A375 (cell line): ENCODE measurements around the gene RABGAP1. TPM values are rescaled to one million over a fixed set of nuclear protein-coding genes. Genes with fewer than 3 reads are reported as not detected.

Source experiments
- small RNA-seq: library from RNA; depleted of rRNA; stranded (forward); fragments of <200 nt; gene quantifications from one replicate; pipeline ENCODE3, GENCODE V24; 2014
- total RNA-seq: library from RNA; depleted of rRNA; stranded (reverse); fragments of >200 nt; shearing (Covaris generic); gene quantifications from 2 replicates; pipeline ENCODE4 v1.2.3, GENCODE V29; 2014; rRNA removed

RABGAP1 gene
- total RNA-seq, result 14.6 and 23.4 TPM in 2 replicates

GRCh38 chr9:122940749-122941581, at the start of gene RABGAP1:
Gene RABGAP1 (plus strand): TSS chr9:122941020. CDS start chr9:122957060, 16,040 bp downstream.

GRCh38 chr9:122904823-122905710, 35.8 kb upstream of the RABGAP1 start, which contains the start of gene RC3H2:
Gene RC3H2 (minus strand): TSS chr9:122905359. CDS start chr9:122897509, 7,850 bp downstream.

GRCh38 chr9:122912964-122913673, 27.7 kb upstream of the RABGAP1 start, which contains the start of gene ZBTB6:
Gene ZBTB6 (minus strand): TSS chr9:122913323. CDS start chr9:122912072, 1,251 bp downstream.

GRCh38 chr9:122931226-122932121, 9.3 kb upstream of the RABGAP1 start, which contains the start of gene ZBTB26:
Gene ZBTB26 (minus strand): TSS chr9:122931512. CDS start chr9:122919934, 11,578 bp downstream.

GRCh38 chr9:123033352-123033751, 92.5 kb downstream of the RABGAP1 start, which contains the start of gene GPR21:
Gene GPR21 (plus strand): TSS chr9:123033667. CDS start chr9:123034567, 900 bp downstream.

Small RNAs within 50 kb of the gene (small RNA-seq; reads per million reads assigned to genes)
- gene GPR21 (not detected), gene RNY1P15 (not detected)

Other genes with a start within 250 kb of the RABGAP1 start
- gene OR1L4, start 217.0 kb upstream of the RABGAP1 start, total RNA-seq, result not detected in 2 replicates
- not detected in 2 replicates for gene OR1L6, start 198.7 kb upstream of the RABGAP1 start, total RNA-seq
- gene OR5C1, start 152.1 kb upstream of the RABGAP1 start, total RNA-seq, result not detected in 2 replicates
- gene OR1K1, start 140.9 kb upstream of the RABGAP1 start, total RNA-seq, result not detected in 2 replicates
- 14.6 and 18.4 TPM in 2 replicates for gene PDCL, start 112.4 kb upstream of the RABGAP1 start, total RNA-seq
- 27.8 and 34.4 TPM in 2 replicates for gene RC3H2, start 35.7 kb upstream of the RABGAP1 start, total RNA-seq
- 6.2 and 7.4 TPM in 2 replicates for gene ZBTB6, start 27.7 kb upstream of the RABGAP1 start, total RNA-seq
- 3.1 and 3.3 TPM in 2 replicates for gene ZBTB26, start 9.5 kb upstream of the RABGAP1 start, total RNA-seq
- gene GPR21, start 92.6 kb downstream of the RABGAP1 start, total RNA-seq, result 0.08 TPM in 1 of 2 replicates, not detected in the other